GM23248 (cell line): Measurements from ENCODE around the gene ZNF621. TPM values are rescaled to one million over a fixed set of nuclear protein-coding genes. Genes with fewer than 3 reads are reported as not detected.

Experiments
- DNase-seq: peaks from one replicate; pipeline ENCODE4 v3.0.0-alpha.2; 2015
- H2AFZ ChIP-seq: fragments of 200-600 bp; sonication (generic); 2 replicates; pipeline ENCODE4 v1.6.1; 2016; ENCODE audit warnings: antibody characterized with exemption
- H3F3A ChIP-seq: fragments of 200-600 bp; sonication (generic); 2 replicates; pipeline ENCODE4 v1.6.1; 2016; ENCODE audit warnings: mild to moderate bottlenecking, antibody characterized with exemption, mixed run types; ENCODE audit not compliant: insufficient read depth
- H3K27ac ChIP-seq: fragments of 200-600 bp; sonication (generic); 2 replicates; pipeline ENCODE4 v1.5.1; 2016; ENCODE audit warnings: mild to moderate bottlenecking
- H3K27me3 ChIP-seq: fragments of 200-600 bp; sonication (generic); replicated peaks from 2 replicates; pipeline ENCODE4 v1.6.1; 2016; ENCODE audit warnings: mild to moderate bottlenecking; ENCODE audit not compliant: insufficient read depth
- H3K36me3 ChIP-seq: fragments of 200-600 bp; sonication (generic); 2 replicates; pipeline ENCODE4 v1.6.1; 2016; ENCODE audit warnings: low read depth, mild to moderate bottlenecking
- H3K4me1 ChIP-seq: fragments of 200-600 bp; sonication (generic); 2 replicates; pipeline ENCODE4 v1.6.1; 2016; ENCODE audit warnings: mild to moderate bottlenecking; ENCODE audit not compliant: insufficient read depth
- H3K4me2 ChIP-seq: fragments of 200-600 bp; sonication (generic); one replicate; pipeline ENCODE4 v1.6.1; 2016; ENCODE audit warnings: mild to moderate bottlenecking; ENCODE audit not compliant: unreplicated experiment
- H3K4me3 ChIP-seq: fragments of 200-600 bp; sonication (generic); 2 replicates; pipeline ENCODE4 v1.5.1; 2016; ENCODE audit warnings: mild to moderate bottlenecking
- H3K79me2 ChIP-seq: fragments of 200-600 bp; sonication (generic); 2 replicates; pipeline ENCODE4 v1.6.1; 2016; ENCODE audit warnings: mild to moderate bottlenecking; ENCODE audit not compliant: insufficient read depth
- H3K9ac ChIP-seq: fragments of 200-600 bp; sonication (generic); 2 replicates; pipeline ENCODE4 v1.6.1; 2016; ENCODE audit warnings: mild to moderate bottlenecking
- H3K9me2 ChIP-seq: fragments of 200-600 bp; sonication (generic); 2 replicates; pipeline ENCODE4 v1.6.1; 2016; ENCODE audit warnings: mixed run types, mild to moderate bottlenecking, moderate library complexity; ENCODE audit not compliant: insufficient read depth
- H3K9me3 ChIP-seq: fragments of 200-600 bp; sonication (generic); one replicate; pipeline ENCODE4 v1.6.1; 2017; ENCODE audit warnings: low read depth
- H4K20me1 ChIP-seq: fragments of 200-600 bp; sonication (generic); 2 replicates; pipeline ENCODE4 v1.6.0; 2016; ENCODE audit not compliant: insufficient read depth
- EZH2 ChIP-seq: fragments of 200-600 bp; sonication (generic); IDR thresholded peaks from 2 replicates; pipeline ENCODE4 v1.6.1; 2018; ENCODE audit warnings: antibody characterized with exemption, mild to moderate bottlenecking; ENCODE audit not compliant: insufficient read depth, poor library complexity, severe bottlenecking
- EZH2phosphoT487 ChIP-seq: fragments of 200-600 bp; sonication (generic); IDR thresholded peaks from 2 replicates; pipeline ENCODE4 v1.6.1; 2018; ENCODE audit warnings: antibody characterized with exemption, moderate library complexity, mild to moderate bottlenecking, low read depth; ENCODE audit not compliant: insufficient read depth
- WGBS, 2 experiments: methylation state at CpG; one replicate each; pipeline ENCODE4 v1.1.6; 2015 to 2017; ENCODE audit warnings: low lambda C conversion rate in 2 of 2, low coverage in 1 of 2; ENCODE audit errors: missing lambda C conversion rate in 2 of 2; 5-methylcytosine and 5-hydroxymethylcytosine counted together
- in situ Hi-C: fragments of 300-500 bp; cut with MboI; formaldehyde crosslinking; loops from 2 replicates; pipeline ENCODE4 v1.15.0; 2020
- polyA plus RNA-seq: library from polyadenylated mRNA; unstranded; fragments of >200 nt; fragmentation: Nextera tagmentation; extraction: Ambion mirVana; gene quantifications from 2 replicates; pipeline ENCODE4 v1.2.1, GENCODE V29; 2016
- total RNA-seq: library from RNA; depleted of rRNA; stranded (reverse); fragments of >200 nt; shearing (Covaris generic); gene quantifications from 2 replicates; pipeline ENCODE4 v1.2.3, GENCODE V29; 2014

ZNF621 gene
- total and polyA plus RNA-seq, 2 experiments from 2014 or later: 7.9 to 13.4 TPM

DNA sequence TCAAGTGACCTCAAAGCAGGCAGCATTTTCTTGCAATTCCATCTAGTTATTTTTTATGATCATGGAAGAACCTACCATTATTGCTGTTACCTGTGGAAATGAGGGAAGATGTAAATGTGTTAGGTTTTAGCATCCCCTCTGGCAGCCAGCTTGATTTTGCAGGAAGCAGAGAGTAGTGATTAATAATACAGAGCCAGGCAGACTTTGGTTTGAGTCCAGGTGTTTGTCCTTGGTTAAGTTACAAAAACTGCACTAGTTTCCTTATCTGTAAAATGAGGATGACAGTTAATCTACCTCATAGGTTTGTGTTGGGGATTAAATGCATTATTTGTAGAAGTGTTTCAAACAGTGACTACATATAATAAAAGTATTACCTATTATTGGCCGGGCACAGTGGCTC lies 6.7 kb upstream of the ZNF621 start:
- Histone ChIP-seq H3K4me3 (no peak overlapping the region), H3F3A (peaks cover 10% of the 10 kb centered on the region), H3K36me3 (no peaks in the 10 kb centered on the region), H4K20me1 (no peaks in the 10 kb centered on the region), H3K79me2 (no peaks in the 10 kb centered on the region), H3K27me3 (no peaks in the 10 kb centered on the region), H3K9me3 (no peaks in the 10 kb centered on the region), H3K4me2 (no peak overlapping the region), H3K9me2 (no peaks in the 10 kb centered on the region), H2AFZ (no peak overlapping the region), H3K9ac (no peak overlapping the region), H3K27ac (no peak overlapping the region), H3K4me1 (peaks cover 9% of the 10 kb centered on the region)
- no peak for DNase-seq
- WGBS, 2 experiments: 67 to 74% methylated on average over 1 of the region's 1 CpG
- in situ Hi-C loops: no loop called here
- TF ChIP-seq EZH2 (no peak), EZH2phosphoT487 (no peak)

DNA sequence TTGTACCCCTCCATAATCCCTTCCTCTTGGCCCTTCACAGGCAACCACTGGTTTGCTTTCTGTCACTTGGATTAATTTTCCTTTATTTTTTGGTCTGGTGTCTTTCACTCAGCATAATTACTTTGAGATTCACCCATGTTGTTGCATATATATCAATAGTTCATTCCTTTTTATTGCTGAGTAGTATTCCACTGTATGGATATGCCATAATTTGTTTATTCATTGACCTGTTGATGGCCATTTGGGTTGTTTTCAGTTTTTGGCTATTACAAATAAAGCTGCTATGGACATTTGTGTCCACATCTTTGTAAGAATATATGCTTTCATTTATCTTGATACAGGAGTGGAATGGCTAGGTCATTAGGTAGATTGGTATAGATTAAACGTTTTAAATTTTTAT lies 5.9 kb upstream of the ZNF621 start:
- no peaks in the 10 kb centered on the region for H3K9me2 ChIP-seq
- H3K4me3 ChIP-seq: no peak overlapping the region
- peaks cover 11% of the 10 kb centered on the region for H3F3A ChIP-seq
- H3K36me3 ChIP-seq: no peaks in the 10 kb centered on the region
- in situ Hi-C loops: no loop called here
- H3K9me3 ChIP-seq: no peaks in the 10 kb centered on the region
- H3K79me2 ChIP-seq: no peaks in the 10 kb centered on the region
- H3K4me1 ChIP-seq: peaks cover 9% of the 10 kb centered on the region
- H3K4me2 ChIP-seq: no peak overlapping the region
- H3K9ac ChIP-seq: no peak overlapping the region
- H3K27ac ChIP-seq: no peak overlapping the region
- H3K27me3 ChIP-seq: no peaks in the 10 kb centered on the region
- no peaks in the 10 kb centered on the region for H4K20me1 ChIP-seq
- no peak overlapping the region for H2AFZ ChIP-seq
- no peak for DNase-seq
- 26 to 48% methylated on average over 1 of the region's 1 CpG for WGBS, 2 experiments
- TF ChIP-seq EZH2phosphoT487 (no peak), EZH2 (no peak)

DNA sequence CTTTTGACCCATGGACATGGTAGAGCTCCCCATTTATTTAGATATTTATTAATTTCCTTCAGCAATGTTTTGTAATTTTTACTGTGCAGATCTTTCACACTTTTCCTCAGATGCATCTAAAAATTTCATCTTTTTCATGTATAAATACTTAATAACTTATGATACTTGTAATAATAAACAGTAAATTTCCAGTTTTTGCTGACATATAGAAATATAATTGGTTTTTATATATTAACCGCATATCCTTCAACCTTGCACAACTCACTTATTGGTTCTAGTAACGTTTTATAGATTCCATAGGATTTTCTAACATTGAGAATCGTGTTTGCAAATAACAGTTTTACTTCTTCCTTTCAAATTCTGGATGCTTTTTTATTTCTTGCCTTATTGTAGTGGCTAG lies 3.5 kb upstream of the ZNF621 start:
- 49 to 50% methylated on average over 3 of the region's 3 CpGs for WGBS, 2 experiments
- no peak for DNase-seq
- H3F3A ChIP-seq: peaks cover 10% of the 10 kb centered on the region
- H3K36me3 ChIP-seq: no peaks in the 10 kb centered on the region
- no peak overlapping the region for H3K4me2 ChIP-seq
- H3K79me2 ChIP-seq: peaks cover 14% of the 10 kb centered on the region
- H3K27ac ChIP-seq: no peak overlapping the region
- H3K4me3 ChIP-seq: no peak overlapping the region
- no peaks in the 10 kb centered on the region for H3K9me2 ChIP-seq
- H3K4me1 ChIP-seq: peaks cover 17% of the 10 kb centered on the region
- H2AFZ ChIP-seq: no peak overlapping the region
- H3K9ac ChIP-seq: no peak overlapping the region
- no peaks in the 10 kb centered on the region for H3K27me3 ChIP-seq
- no peaks in the 10 kb centered on the region for H4K20me1 ChIP-seq
- TF ChIP-seq EZH2phosphoT487 (no peak), EZH2 (no peak)
- in situ Hi-C loops: no loop called here
- H3K9me3 ChIP-seq: no peaks in the 10 kb centered on the region

DNA sequence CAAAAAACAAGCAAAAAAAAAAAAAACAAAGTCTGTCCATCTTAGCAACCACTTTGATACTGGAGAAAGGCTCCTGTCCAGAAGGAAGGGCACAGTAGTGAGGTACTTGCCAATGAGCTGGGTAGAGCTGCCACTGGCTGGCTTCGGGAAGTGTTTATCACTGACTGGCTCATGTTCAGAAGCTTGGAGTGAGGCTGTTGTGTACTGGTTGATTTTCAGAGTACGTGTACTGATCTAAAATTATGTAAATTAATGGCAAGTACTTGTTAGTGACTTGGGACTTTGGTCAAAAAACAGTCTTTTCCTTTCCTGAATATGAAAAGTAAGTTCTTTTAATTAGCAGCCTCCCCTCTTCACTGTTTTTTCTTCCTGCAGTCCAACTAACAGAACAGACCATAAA lies 979 bp upstream of the ZNF621 start:
- H2AFZ ChIP-seq: peak overlapping the region; percentile 97
- H3K9ac ChIP-seq: peak overlapping the region; percentile 99
- peak overlapping the region; percentile 84 for H3K4me2 ChIP-seq

DNA sequence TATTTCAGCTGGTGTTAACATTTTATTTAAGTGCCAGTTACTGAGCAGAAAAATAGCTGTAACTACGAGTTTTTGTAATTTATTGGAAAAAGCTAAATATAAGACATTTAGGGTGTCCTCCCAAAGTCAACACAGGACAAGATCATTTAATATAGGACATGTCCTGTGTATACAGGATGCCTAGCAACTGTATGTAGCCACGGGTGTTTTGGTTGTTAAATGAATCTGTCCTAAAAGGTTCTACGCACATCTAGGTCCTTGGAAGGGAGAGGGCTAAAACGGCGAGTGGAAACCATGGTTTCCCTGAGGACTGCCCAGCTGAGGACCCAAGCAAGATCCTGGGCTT lies 565 bp upstream of the ZNF621 start:
- Histone ChIP-seq H3K36me3 (peaks cover 14% of the 10 kb centered on the region), H3K4me3 (peak overlapping the region; percentile 92), H3K9me3 (no peaks in the 10 kb centered on the region), H3K4me2 (peak overlapping the region; percentile 84), H3K9ac (peak overlapping the region; percentile 99), H3K27me3 (no peaks in the 10 kb centered on the region), H4K20me1 (no peaks in the 10 kb centered on the region), H3F3A (peaks cover 7% of the 10 kb centered on the region), H3K9me2 (no peaks in the 10 kb centered on the region), H3K79me2 (peaks cover 44% of the 10 kb centered on the region), H2AFZ (peak overlapping the region; percentile 97), H3K27ac (peak overlapping the region; percentile 82), H3K4me1 (peaks cover 14% of the 10 kb centered on the region)
- in situ Hi-C loops: no loop called here
- no peak for TF ChIP-seq EZH2
- TF ChIP-seq EZH2phosphoT487: no peak
- DNase-seq: no peak
- WGBS, 2 experiments: 35 to 36% methylated on average over 5 of the region's 5 CpGs

More for the DNA sequence above, 979 bp upstream of the ZNF621 start:
- Histone ChIP-seq H3K4me1 (peaks cover 14% of the 10 kb centered on the region), H3K4me3 (peak overlapping the region; percentile 92), H3K79me2 (peaks cover 40% of the 10 kb centered on the region), H3K27me3 (no peaks in the 10 kb centered on the region), H3K9me2 (no peaks in the 10 kb centered on the region), H4K20me1 (no peaks in the 10 kb centered on the region), H3F3A (peaks cover 7% of the 10 kb centered on the region), H3K27ac (peak overlapping the region; percentile 82), H3K9me3 (no peaks in the 10 kb centered on the region), H3K36me3 (peaks cover 14% of the 10 kb centered on the region)
- peak; percentile 25 for DNase-seq
- no peak for TF ChIP-seq EZH2
- no peak for TF ChIP-seq EZH2phosphoT487
- WGBS, 2 experiments: 27 to 29% methylated on average over 2 of the region's 2 CpGs
- in situ Hi-C loops: no loop called here
